ENCODE measurements around the gene CTSD. TPM values are rescaled to one million over a fixed set of nuclear protein-coding genes. Genes with fewer than 3 reads are reported as not detected.

Gene CTSD
- total RNA-seq, 4 donors from 2014 or later = 182 to 290 (median 238) TPM

DNA sequence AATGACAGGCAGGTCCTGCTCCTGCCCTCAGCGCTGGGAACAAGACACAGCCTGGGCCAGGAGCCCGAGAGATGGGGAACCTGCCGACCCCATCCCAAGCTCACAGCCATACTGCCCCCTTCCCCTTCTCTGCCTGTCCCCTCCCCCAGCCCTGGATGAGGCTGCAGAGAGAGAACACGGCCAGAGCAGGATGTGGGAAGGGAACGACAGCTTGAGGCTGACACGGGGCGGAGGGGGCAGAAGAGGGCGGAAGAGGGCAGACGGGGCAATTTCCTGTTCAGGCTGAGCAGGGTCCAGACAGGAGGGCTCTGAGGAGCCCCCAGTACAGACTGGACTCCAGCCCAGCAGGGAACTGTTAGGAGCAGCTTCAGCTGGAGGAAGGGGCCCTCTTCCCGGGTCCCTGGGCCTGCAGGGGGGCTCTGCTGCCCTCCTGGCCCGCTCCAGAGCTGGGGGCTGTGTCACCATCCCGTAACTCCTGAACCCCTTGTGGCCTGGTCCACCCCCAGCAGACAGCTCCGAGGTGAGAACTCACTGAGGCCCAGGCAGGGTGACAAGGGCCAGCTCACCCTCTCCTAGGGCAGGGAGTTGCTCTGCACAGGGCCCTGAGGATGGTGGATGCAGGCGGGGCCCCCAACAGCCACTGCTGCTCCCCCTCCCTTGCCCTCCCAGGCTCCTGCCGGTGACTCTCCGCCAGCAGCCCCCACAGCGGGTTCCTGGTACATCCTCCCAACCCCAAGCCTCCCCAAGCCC lies 5.7 kb downstream of the CTSD start:
- peaks cover 0 to 87% of the 10 kb centered on the region in 2 donors for H3K36me3 ChIP-seq
- H3K27ac ChIP-seq = peak overlapping the region in 1 of 4 donors; percentile 91
- no peaks in the 10 kb centered on the region for H3K27me3 ChIP-seq
- 56% methylated on average over 6 of the region's 17 CpGs; no CpG with 5 or more reads in 1 of the 2 donors for WGBS, 2 donors (ENCODE audit: low coverage in 1 of 2)
- H3K4me1 ChIP-seq = peaks cover 0 to 55% (median 29%) of the 10 kb centered on the region in 3 donors
- H3K9me3 ChIP-seq = no peaks in the 10 kb centered on the region
- TF ChIP-seq EP300 (IDR thresholded peaks at IDR 0.05) (no peak), POLR2AphosphoS5 (IDR thresholded peaks at IDR 0.05) (no peak), POLR2A (IDR thresholded peaks at IDR 0.05) (no peak)
- TF ChIP-seq, protein P1, sequence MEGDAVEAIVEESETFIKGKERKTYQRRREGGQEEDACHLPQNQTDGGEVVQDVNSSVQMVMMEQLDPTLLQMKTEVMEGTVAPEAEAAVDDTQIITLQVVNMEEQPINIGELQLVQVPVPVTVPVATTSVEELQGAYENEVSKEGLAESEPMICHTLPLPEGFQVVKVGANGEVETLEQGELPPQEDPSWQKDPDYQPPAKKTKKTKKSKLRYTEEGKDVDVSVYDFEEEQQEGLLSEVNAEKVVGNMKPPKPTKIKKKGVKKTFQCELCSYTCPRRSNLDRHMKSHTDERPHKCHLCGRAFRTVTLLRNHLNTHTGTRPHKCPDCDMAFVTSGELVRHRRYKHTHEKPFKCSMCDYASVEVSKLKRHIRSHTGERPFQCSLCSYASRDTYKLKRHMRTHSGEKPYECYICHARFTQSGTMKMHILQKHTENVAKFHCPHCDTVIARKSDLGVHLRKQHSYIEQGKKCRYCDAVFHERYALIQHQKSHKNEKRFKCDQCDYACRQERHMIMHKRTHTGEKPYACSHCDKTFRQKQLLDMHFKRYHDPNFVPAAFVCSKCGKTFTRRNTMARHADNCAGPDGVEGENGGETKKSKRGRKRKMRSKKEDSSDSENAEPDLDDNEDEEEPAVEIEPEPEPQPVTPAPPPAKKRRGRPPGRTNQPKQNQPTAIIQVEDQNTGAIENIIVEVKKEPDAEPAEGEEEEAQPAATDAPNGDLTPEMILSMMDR (IDR thresholded peaks at IDR 0.05) = no peak
- H3K4me3 ChIP-seq = no peak overlapping the region
- no peak for ATAC-seq

DNA sequence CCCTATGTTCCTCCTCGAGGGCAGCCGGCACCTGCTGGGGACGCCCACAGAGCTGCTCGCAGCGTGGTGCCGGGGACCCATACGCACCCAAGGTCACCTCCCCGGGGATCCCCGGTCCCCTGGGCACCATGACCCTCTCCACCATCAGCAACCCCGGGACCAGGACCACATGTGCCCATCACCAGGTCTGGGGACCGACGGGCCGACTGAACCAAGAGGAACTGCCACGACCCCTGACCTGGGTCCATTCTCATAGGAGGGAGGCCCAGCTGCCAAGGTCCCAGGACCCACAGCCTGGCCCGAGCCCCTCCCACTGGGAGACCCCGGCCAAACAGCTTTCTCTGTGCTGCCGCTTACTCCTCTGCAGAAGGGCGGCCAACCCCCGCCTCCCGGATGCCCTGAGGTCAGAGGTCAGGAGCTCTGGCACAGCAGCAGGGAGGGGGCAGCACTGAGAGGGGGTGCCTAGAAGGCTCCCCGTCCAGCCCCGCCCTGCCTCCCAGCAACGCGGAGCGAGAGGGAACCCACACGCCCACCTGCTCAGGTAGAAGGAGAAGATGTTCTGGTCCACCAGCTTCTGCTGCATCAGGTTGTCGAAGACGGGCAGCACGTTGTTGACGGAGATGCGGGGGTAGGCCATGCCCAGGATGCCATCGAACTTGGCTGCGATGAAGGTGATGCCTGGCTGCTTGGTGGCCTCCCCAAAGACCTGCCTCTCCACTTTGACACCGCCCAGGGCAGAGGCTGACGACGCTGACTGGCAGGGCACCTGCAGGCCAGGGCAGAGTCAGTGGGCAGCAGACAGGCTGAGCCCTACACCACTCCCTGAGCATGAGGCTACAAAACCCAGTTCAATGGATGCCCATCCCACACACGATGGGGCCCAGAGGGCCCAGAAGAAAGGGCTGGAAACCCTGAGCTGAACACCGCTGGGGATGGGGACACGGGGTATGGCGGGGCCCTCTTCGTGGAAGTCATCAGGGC lies 6.6 kb downstream of the CTSD start:
- no peak for ATAC-seq
- no peak overlapping the region for H3K27ac ChIP-seq
- peaks cover 0 to 96% of the 10 kb centered on the region in 2 donors for H3K36me3 ChIP-seq
- H3K4me1 ChIP-seq = peaks cover 0 to 49% (median 23%) of the 10 kb centered on the region in 3 donors
- no peaks in the 10 kb centered on the region for H3K9me3 ChIP-seq
- TF ChIP-seq POLR2A (IDR thresholded peaks at IDR 0.05) (no peak), POLR2AphosphoS5 (IDR thresholded peaks at IDR 0.05) (no peak), EP300 (IDR thresholded peaks at IDR 0.05) (no peak)
- TF ChIP-seq, protein P1 (IDR thresholded peaks at IDR 0.05) = no peak
- no peak overlapping the region for H3K4me3 ChIP-seq
- no CpG with 5 or more reads among the region's 41 CpGs for WGBS, 2 donors (ENCODE audit: low coverage in 1 of 2)
- no peaks in the 10 kb centered on the region for H3K27me3 ChIP-seq

DNA sequence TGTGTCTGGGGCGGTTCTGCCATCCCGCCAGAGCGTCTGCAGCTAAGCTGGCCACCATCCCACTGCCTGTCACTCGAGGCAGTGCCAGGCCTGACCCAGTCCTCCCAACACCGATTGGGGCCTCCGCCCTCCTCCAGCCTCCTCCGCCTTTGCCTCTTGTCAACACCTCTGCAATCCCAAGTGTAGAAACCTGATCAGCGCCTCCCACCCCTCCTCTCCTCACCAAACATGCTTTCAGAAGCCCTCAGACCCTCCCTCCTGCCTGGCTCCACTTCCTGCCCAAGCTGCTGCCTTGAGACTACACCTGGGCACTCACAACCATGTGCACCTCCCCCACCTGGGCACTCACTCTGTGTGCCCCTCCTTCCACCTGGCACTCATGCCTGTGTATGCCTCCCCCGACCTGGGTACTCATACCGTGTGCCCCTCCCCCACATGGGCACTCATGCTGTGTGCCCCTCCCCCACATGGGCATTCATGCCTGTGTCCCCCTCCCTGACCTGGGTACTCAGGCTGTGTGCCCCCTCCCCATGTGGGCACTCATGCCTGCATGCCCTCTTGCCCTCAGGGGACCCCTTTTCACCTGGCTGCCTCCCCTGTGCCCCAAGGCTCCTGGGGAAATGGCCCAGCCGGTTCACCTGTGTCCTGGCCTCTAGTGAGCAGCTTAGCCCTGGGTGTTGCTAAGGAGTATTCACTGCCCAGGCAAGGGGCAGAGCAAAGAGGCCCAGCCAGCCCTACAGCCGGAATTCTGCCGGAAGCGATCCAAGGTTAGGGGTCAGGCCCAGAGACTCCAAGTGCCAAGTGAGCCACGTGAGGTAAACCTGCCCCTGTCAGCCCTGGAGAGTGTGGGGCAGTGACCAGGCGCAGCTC lies 7.8 kb downstream of the CTSD start:
- Histone ChIP-seq H3K4me1 (peaks cover 0 to 49% (median 13%) of the 10 kb centered on the region in 3 donors), H3K36me3 (peaks cover 0 to 89% of the 10 kb centered on the region in 2 donors), H3K9me3 (no peaks in the 10 kb centered on the region), H3K27me3 (no peaks in the 10 kb centered on the region), H3K4me3 (no peak overlapping the region), H3K27ac (no peak overlapping the region)
- TF ChIP-seq, protein P1 (IDR thresholded peaks at IDR 0.05) = no peak
- TF ChIP-seq POLR2AphosphoS5 (IDR thresholded peaks at IDR 0.05) (no peak), POLR2A (IDR thresholded peaks at IDR 0.05) (no peak), EP300 (IDR thresholded peaks at IDR 0.05) (no peak)
- no peak for ATAC-seq
- WGBS, 2 donors (ENCODE audit: low coverage in 1 of 2) = 61 to 100% methylated on average over 1 to 6 of the region's 16 CpGs

DNA sequence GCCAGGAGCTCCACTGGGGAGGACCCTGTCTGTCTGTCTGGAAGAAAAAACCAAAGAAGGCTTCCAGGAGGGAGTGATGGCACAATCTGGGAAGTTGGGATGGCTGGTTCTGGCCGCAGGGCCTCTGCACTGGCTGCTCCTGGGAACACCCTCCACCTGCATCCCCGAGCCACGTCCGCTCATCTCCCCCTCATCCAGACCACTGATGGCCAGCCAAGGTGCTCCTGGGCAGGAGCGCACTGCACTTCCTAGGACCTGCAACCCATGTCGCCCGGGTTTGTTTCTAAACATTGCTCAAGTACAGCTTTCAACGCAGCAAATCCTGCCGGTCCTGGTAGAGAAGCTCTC lies 8.4 kb downstream of the CTSD start:
- peaks cover 0 to 83% of the 10 kb centered on the region in 2 donors for H3K36me3 ChIP-seq
- no peak for TF ChIP-seq POLR2A (IDR thresholded peaks at IDR 0.05)
- TF ChIP-seq EP300 (IDR thresholded peaks at IDR 0.05) = no peak
- TF ChIP-seq, protein P1 (IDR thresholded peaks at IDR 0.05) = no peak
- TF ChIP-seq POLR2AphosphoS5 (IDR thresholded peaks at IDR 0.05) = no peak
- WGBS, 2 donors (ENCODE audit: low coverage in 1 of 2) = 91 to 92% methylated on average over 6 to 8 of the region's 9 CpGs
- no peak for ATAC-seq
- no peaks in the 10 kb centered on the region for H3K9me3 ChIP-seq
- H3K27ac ChIP-seq = no peak overlapping the region
- H3K4me1 ChIP-seq = peaks cover 0 to 45% (median 8%) of the 10 kb centered on the region in 3 donors
- peaks cover 2% of the 10 kb centered on the region for H3K27me3 ChIP-seq
- no peak overlapping the region for H3K4me3 ChIP-seq
